ENCODE data around the gene MTFMT.
"Not testable (repeated sequence)": the region's sequence is repeated elsewhere in the genome, so short reads cannot be mapped to it uniquely, and the experiment has no call there.

The MTFMT gene

DNA sequence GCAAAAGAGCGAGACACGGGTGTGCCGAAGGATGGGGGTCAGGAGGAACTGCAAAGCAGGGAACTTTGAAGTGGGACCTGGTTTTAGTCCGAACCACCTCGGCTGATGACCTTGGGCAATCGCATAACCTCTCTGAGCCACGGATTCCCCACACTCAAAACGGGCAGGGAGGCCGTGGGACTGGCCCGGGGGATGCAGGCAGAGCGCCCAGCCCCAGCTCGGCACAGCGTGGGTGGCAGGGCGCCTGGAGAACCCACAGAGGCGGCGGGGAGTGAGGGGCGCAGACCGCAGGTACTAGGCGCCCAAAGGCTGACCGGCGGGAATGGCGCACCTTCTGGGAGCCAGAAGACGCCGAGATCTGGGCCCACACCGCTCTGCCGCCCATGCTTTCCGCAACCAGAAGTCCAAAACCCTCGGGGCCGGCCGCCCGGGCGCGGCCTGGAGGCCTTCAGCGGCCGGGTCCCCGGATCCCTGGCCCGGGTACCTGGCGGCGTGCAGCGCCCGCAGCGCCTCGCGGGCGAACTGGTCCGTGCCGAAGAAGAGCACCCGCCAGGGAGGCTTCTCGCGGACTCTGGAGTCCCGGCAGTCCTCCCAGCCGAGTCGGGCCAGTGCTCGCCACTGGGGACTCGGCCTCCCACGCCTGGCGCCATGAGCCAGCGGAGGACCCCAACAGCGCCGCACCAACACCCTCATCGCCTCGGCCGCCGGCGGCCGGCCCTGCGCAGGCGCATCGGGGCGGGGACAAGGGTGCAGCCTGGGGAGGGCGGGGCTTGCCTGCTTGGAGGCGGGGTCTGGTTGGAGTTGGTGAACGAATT, at the start of gene MTFMT:
Gene MTFMT, minus strand, starts transcription at position 719 of the 815 bp plus-strand sequence. Its CDS starts 26 bp downstream, at position 693.
- peak; percentile 95 to 97 for DNase-seq (ENCODE audit: low read depth in 2 of 2)

DNA sequence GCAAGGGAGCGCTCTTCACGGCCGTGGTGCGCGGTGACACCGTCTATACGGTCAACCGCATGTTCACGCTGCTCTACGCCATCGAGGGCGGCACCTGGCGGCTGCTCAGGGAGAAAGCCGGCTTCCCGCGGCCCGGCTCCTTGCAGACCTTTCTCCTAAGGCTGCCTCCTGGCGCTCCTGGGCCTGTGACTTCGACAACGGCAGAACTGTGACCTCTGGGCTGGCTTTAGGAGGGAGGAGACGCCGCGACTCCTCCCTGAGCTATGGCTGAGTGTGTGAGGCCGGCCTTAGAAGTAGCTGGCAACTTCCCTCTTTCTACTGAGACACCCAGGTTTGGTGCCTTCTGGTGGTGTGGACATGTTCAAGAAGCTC, 48.5 kb upstream of the MTFMT start:
- DNase-seq (ENCODE audit: low read depth in 2 of 2), result peak; percentile 36 to 50

DNA sequence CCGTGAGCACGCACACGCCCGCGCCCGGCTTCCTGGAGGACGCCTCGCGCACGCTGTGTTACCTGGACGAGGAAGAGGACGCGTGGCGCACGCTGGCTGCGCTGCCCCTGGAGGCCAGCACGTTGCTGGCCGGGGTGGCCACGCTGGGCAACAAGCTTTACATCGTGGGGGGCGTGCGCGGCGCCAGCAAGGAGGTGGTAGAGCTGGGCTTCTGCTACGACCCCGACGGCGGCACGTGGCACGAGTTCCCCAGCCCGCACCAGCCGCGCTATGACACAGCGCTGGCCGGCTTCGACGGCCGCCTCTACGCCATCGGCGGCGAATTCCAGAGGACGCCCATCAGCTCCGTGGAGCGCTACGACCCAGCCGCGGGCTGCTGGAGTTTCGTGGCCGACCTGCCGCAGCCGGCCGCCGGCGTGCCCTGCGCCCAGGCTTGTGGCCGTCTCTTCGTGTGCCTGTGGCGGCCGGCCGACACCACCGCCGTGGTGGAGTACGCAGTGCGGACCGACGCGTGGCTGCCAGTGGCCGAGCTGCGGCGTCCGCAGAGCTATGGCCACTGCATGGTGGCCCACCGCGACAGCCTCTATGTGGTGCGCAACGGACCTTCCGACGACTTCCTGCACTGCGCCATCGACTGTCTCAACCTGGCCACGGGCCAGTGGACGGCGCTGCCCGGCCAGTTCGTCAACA, 48.0 kb upstream of the MTFMT start:
- no peak for DNase-seq (ENCODE audit: low read depth in 2 of 2)

DNA sequence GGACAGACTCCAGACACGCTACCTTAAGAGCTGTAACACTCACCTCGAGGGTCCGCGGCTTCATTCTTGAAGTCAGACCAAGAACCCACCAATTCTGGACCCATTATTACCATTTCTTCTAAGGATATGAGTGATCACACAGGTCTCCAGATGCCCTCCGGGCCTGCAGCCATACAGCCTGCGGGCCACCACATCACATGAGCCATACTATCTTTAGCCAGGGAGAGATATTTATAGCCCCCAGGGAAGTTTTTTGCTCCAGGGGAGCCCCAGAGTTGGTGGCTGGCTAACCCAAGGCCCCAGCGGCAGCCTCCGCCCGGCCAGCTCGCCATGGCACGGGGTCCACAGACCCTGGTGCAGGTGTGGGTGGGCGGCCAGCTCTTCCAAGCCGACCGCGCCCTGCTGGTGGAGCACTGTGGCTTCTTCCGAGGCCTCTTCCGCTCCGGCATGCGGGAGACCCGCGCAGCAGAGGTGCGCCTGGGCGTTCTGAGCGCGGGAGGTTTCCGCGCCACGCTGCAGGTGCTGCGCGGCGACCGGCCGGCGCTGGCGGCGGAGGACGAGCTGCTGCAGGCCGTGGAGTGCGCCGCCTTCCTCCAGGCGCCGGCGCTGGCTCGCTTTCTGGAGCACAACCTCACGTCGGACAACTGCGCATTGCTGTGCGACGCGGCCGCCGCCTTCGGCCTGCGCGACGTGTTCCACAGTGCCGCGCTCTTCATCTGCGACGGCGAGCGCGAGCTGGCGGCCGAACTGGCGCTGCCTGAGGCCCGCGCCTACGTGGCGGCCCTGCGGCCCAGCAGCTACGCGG, 47.2 kb upstream of the MTFMT start, which contains the start of gene KBTBD13:
Gene KBTBD13, plus strand, starts transcription at position 261 of the 805 bp plus-strand sequence. Its CDS starts 70 bp downstream, at position 331.
- DNase-seq (ENCODE audit: low read depth in 2 of 2), result no peak

DNA sequence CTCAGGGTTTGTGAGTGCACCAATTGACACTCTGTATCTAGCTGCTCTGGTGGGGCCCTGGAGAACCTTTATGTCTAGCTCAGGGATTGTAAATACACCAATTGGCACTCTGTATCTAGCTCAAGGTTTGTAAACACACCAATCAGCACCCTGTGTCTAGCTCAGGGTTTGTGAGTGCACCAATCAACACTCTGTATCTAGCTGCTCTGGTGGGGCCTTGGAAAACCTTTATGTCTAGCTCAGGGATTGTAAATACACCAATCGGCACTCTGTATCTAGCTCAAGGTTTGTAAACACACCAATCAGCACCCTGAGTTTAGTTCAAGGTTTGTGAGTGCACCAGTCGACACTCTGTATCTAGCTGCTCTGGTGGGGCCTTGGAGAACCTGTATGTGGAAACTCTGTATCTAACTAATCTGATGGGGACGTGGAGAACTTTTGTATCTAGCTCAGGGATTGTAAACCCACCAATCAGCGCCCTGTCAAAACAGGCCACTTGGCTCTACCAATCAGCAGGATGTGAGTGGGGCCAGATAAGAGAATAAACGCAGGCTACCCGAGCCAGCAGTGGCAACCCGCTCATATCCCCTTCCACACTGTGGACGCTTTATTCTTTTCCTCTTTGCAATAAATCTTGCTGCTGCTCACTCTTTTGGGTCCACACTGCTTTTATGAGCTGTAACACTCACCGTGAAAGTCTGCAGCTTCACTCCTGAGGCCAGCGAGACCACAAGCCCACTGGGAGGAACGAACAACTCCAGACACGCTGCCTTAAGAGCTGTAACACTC, 46.4 kb upstream of the MTFMT start:
- DNase-seq (ENCODE audit: low read depth in 2 of 2), result not testable (repeated sequence)

DNA sequence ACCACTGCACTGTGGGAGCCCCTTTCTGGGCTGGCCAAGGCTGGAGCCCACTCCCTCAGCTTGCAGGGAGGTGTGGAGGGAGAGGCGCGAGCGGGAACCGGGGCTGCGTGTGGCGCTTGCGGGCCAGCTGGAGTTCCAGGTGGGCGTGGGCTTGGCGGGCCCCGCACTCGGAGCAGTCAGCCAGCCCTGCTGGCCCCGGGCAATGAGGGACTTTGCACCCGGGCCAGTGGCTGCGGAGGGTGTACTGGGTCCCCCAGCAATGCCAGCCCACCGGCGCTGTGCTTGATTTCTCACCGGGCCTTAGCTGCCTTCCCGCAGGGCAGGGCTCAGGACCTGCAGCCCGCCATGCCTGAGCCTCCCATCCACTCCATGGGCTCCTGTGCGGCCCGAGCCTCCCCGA, 45.5 kb upstream of the MTFMT start:
- not testable (repeated sequence) for DNase-seq (ENCODE audit: low read depth in 2 of 2)

DNA sequence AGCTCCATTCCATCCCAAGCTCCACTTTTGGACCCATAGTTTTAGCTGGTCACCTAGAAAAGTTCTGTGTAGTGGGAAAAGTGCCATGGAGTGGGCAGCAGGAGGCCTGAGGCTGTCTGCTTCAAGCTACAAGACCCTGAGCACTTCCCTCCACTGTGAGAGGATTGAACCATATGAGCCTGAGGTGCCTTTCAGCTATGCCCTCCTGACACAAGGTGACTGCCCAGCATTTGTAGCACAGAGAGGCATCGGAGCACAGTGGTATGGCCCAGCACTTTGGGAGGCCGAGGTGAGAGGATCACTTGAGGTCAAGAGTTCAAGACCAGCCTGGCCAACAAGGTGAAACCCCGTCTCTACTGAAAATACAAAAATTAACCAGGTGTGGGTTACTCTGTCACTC, 43.2 kb upstream of the MTFMT start:
- no peak for DNase-seq (ENCODE audit: low read depth in 2 of 2)

DNA sequence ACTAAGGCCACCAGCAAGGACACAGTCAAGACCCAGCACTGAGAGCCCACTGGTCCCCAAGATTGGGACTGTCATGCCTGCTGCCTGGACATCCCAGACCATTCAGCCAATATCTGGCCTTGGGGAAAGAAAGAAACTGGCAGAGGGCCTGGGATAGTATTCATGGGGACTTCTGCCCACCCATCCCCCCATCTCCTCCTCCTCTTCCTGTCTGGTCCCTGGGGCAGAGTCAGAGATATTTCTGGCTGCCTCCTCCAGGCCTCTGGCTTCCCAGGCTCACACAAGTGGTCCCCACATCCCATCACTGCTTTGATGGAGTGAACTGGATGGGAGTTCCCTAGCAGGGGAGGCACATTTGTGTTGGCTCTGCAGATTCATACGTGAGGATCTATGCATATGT, 42.6 kb upstream of the MTFMT start:
- DNase-seq (ENCODE audit: low read depth in 2 of 2), result no peak

DNA sequence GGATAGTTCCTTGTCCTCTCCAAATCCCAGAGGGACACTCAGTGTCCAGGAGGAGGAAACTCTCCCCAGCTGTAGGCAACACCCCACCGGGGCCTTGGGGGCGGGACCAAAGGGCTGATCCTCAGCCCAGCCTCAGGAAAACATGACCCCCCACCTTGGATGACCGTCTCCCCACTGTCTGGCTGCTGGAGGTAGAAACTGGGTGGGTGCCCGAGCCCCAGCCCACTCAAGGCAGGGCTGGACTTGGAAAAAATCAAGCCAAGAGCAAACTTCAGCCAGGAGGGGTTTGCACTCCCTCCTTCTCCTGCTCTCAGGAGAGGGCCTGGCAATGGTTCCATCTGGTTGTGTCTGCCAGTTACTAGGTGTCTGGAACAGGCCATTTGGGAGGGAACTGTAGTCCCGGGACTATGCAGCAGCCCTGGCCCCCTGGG, 42.0 kb upstream of the MTFMT start:
- DNase-seq (ENCODE audit: low read depth in 2 of 2), result no peak

DNA sequence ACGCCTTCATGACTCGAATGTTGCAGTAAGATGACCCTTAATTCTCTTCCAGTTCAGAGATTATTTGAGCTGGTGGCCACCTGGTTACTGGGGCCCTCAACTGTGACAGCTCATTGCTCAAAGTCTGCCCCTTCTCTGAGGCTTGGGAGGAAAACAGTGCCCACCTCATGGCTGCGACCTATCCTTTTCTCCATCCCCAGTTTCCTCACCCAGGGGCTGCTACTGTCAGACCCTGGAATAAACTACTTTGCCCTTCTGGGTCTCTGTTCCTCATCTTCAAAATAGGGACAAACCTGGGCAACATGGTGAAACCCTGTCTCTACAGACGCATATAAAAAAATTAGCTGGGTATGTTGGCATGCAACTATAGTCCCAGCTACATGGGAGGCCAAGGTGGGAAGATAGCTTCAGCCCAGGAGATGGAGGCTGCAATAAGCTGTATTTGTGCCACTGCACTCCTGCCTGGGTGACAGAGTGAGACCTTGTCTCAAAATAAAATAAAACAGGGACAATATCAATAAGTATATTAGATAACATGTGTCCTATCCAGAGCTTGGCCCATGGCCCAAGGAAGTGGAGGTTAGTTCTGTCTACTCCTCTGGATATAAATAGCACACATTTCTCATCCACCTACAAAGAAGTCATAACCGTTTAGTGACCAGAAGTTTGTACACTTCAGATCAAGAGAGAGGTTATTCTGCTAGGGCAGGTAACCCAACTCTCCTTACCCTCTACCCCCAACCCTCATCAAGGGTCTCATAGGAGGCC, 40.5 kb upstream of the MTFMT start:
- DNase-seq (ENCODE audit: low read depth in 2 of 2), result no peak

DNA sequence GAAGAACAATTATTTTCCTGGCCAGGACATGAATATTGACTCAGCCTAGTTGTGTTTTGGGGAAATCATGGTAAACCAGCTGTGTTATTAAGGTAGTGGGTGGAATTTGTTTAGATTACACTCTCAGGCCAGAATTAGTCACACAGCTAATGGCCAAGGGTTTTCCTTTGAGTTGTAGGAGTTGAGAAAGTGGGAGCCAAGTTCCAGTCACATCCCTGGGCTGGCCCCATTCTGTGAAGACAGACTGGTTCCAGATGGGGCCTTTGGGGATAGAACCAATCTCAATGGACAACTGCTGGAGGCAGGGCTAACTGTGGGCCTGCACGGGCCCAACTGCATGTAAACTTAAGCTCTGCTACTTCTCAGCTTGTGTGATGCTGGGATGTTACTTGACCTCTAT, 39.7 kb upstream of the MTFMT start:
- no peak for DNase-seq (ENCODE audit: low read depth in 2 of 2)

DNA sequence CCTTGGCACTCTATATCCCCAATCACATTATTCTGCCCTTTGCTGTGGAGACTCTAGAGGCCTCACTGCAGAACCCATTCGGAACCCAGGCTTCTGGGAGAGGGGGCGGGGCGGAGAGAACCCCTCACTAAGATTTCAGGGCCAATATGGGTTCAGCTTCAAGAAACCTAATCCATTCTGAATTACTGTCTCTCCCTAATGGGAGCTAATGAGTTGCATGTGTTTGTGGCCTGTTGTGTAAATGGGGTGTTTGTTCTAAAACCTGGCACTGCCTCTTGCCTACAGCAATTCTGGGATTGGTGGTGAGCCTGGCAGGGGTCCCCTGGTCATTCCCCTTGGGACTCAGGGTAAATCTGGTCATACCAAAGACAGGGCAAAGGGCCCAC, 39.0 kb upstream of the MTFMT start:
- DNase-seq (ENCODE audit: low read depth in 2 of 2), result no peak

DNA sequence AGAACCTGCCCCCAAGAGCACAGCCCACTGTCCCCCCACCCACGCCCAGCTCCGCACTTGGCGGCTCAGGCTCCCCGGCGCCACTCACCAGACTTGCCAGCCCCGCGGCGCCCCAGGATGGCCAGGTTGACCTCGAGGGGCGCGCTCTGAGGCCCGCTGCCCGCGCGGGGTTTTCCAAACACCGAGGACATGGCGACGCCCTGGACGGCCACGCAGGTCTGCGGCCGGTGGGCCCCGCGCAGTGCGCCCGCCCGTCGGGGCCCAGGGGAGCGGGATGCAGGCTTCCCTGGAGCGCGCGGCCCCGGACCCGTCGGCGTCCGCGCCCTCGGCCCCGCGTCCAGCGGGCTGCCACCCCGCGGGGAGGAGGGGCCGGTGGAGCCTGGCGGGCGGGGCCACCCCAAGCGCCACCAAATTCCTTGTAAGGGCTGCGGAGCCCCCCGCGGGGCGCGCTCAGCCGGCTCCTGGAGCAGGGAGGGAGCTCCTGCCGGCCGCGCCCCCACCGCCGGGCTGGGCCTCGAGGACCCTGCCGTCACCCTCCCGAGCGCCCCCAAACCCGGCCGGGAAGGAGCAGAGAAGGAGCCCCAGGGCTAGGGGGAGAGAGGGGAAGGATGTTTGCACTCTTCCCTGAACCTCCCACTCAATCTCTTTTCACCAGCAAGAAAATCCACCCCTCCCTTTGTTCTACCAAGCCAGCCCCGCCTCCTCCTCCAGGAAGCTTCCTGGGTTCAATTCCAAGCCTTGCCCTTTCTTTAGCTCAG, 38.4 kb upstream of the MTFMT start, which contains the start of gene RASL12:
Gene RASL12, minus strand, starts transcription at position 347 of the 758 bp plus-strand sequence. Its CDS starts 156 bp downstream, at position 191.
- no peak for DNase-seq (ENCODE audit: low read depth in 2 of 2)

DNA sequence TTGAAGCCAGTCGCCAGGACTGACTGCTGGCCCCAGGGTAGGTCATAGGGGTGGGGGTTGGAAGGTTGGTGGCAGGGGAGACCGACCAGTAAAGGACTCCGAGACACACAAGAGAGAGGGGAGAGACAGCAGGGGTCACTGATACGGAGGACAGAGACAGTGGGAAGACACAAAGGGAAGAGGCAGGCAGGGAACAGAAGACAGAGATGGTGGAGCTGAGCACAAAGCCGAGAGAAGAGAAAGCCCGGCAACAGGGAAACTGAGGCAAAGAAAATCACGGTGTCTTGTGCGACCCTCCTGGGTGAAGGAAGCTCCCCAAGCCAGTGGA, 37.8 kb upstream of the MTFMT start:
- no peak for DNase-seq (ENCODE audit: low read depth in 2 of 2)

DNA sequence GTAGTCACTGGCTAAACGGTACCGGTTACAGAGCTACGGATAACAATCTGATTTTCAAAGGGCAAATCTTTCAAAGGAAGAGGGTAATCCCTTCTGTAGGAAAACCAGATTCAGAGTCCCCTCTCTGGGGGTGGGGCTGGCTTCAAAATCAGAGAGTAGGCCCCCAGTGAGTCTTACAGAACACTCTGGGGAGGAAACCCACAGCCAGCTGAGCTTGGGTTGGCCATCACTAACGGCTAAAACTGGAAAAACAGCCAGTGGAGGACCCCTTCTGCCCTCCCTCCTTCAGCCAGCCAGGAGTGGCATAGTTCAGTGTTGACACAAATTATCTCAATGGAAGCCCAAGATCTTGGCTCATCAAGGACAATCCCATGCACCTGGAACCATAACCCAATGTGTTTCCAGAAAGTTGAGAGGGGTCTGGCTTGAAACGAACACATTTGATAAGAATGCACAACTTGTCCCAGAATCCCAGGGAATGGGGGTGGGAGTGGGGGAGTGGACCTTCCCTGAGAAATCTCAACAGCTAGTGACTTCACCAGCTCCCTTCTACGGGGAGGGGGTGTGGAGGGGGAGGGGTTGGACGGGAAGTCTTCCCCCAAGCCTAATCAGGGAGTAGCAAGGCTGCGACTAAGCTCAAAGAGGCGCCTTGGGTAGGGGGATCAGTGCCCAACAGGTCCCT, 37.3 kb upstream of the MTFMT start:
- no peak for DNase-seq (ENCODE audit: low read depth in 2 of 2)

DNA sequence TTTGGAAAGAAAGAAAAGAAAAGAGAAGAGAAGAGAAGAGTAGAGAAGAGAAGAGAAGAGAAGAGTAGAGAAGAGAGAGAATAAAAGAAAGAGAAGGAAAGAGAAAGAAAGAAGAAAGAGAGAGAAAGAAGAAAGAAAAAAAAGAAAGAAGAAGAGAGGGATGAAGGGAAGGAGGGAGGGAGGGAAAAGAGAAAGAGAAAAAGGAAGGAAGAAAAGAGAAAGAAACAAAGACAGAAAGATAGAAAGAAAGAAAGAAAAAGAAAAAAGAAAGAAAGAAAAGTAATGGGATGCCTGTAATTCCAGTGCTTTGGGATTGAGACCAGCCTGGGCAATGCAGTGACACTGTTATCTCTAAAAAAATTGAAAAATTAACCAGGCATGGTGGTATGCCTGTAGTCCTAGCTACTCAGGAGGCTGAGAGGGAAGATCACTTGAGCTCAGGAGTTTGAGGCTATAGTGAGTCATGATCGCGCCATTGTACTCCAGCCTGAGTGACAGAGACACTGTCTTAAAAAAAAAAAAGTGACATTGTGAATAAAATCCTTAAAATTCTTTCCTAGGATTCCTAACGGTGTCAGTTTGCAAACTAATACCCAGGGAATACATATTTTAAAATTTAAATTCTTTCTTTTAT, 36.7 kb upstream of the MTFMT start:
- DNase-seq (ENCODE audit: low read depth in 2 of 2), result no peak

DNA sequence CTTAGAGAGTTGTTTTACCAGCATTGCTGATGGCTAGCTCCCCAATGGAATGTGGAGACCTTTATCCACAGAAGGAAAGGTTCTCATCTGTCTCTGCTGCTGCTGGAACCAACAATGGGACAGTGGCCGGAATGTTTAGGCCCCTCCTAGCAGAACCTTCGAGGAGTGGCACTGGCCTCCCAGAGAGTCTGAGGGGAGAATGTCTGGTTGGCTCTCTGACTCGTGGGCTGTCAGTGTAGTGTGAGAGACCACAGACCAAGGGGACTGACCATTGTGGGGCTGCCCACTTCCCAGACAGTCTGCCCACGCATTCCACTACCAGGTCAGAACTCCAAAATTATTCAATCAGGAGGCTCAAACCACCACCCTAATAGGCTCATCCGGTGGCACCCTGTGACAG, 33.3 kb upstream of the MTFMT start:
- no peak for DNase-seq (ENCODE audit: low read depth in 2 of 2)

DNA sequence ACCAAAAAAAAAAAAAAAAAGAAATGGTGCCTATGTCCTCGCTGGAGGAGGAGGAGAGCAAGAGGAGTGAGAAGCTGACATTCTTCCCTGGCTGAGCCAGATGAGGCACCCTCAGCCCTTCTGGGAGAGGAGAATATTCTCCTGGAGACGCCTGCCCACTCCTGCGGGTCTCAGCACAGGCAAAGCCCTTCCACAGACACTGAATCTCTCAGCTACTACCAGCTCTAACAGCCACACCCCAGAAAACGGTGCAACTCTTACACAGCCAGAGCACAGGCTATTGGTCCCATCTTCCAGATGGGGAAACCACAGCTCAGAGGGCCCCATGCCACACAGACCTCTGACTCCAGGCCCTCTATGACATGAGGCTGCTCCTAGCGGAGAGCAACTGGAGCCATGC, 32.6 kb upstream of the MTFMT start:
- DNase-seq (ENCODE audit: low read depth in 2 of 2), result no peak

Data from stimulated activated CD4-positive, alpha-beta T cell treated with anti-CD3 and anti-CD28 coated beads, Interleukin-4, amount 100 ng/mL, for 48 hours (primary cell).